A673 (cell line): ENCODE measurements around the gene TOM1L2. TPM values are rescaled to one million over a fixed set of nuclear protein-coding genes. Genes with fewer than 3 reads are reported as not detected.

Experiments used
- BruUV-seq: library from RNA; stranded (reverse); fragments of 400-500 nt; replicated peaks from 2 replicates; lab custom pipeline; 2021; lab: Mats Ljungman, UMichigan
- CTCF ChIA-PET: fragments of 300-600 bp; sonication (Branson Sonifier 250); formaldehyde crosslinking; loops from one replicate; lab custom pipeline; 2022; ENCODE audit warnings: antibody characterized with exemption; lab: Charles Lee
- POLR2A ChIA-PET: fragments of 300-600 bp; sonication (Branson Sonifier 250); formaldehyde crosslinking; loops from one replicate; lab custom pipeline; 2022; ENCODE audit warnings: antibody characterized with exemption; ENCODE audit not compliant: low non-redundant PET; lab: Charles Lee
- DNase-seq: peaks from one replicate; pipeline ENCODE4 v3.0.0-alpha.2; 2015; ENCODE audit warnings: low spot score
- H3K27ac ChIP-seq: fragments of 200-600 bp; sonication (generic); 2 replicates; pipeline ENCODE4 v1.5.1; 2016; ENCODE audit warnings: mixed run types, low read depth, mild to moderate bottlenecking, mixed read lengths, antibody characterized with exemption, low read length; ENCODE audit not compliant: poor library complexity, severe bottlenecking
- H3K27me3 ChIP-seq: fragments of 200-600 bp; sonication (generic); replicated peaks from 2 replicates; pipeline ENCODE4 v1.6.1; 2017; ENCODE audit warnings: mixed run types, low read depth, mild to moderate bottlenecking, mixed read lengths, antibody characterized with exemption, low read length; ENCODE audit not compliant: insufficient read depth, poor library complexity
- H3K36me3 ChIP-seq: fragments of 200-600 bp; sonication (generic); 2 replicates; pipeline ENCODE4 v1.6.1; 2016; ENCODE audit warnings: mixed run types, mild to moderate bottlenecking, mixed read lengths, antibody characterized with exemption, low read length; ENCODE audit not compliant: insufficient read depth, poor library complexity, severe bottlenecking
- H3K4me1 ChIP-seq: fragments of 200-600 bp; sonication (generic); 2 replicates; pipeline ENCODE4 v1.6.1; 2017; ENCODE audit warnings: mixed run types, mild to moderate bottlenecking, mixed read lengths, antibody characterized with exemption, low read length; ENCODE audit not compliant: insufficient read depth, poor library complexity, severe bottlenecking
- H3K4me3 ChIP-seq: fragments of 200-600 bp; sonication (generic); 2 replicates; pipeline ENCODE4 v1.5.1; 2016; ENCODE audit warnings: low read depth, mixed run types, mild to moderate bottlenecking, mixed read lengths, low read length; ENCODE audit not compliant: poor library complexity, severe bottlenecking
- H3K9me3 ChIP-seq: fragments of 200-600 bp; sonication (generic); 2 replicates; pipeline ENCODE4 v1.6.1; 2016; ENCODE audit warnings: mixed run types, low read depth, mild to moderate bottlenecking, mixed read lengths, antibody characterized with exemption, low read length; ENCODE audit not compliant: poor library complexity, severe bottlenecking
- CTCF ChIP-seq: fragments of 300-800, 200-600 bp; sonication (generic); conservative IDR thresholded peaks from 2 replicates; pipeline ENCODE4 v1.5.1; 2017; ENCODE audit warnings: low read depth, mild to moderate bottlenecking, antibody characterized with exemption, low read length, moderate library complexity, mixed read lengths
- EZH2 ChIP-seq: fragments of 200-600 bp; sonication (generic); IDR thresholded peaks from 2 replicates; pipeline ENCODE4 v1.6.1; 2017; ENCODE audit warnings: borderline replicate concordance, low read depth, mild to moderate bottlenecking, mixed read lengths, antibody characterized with exemption, low read length; ENCODE audit not compliant: poor library complexity, severe bottlenecking
- intact Hi-C: fragments of 100-400 bp; cut with micrococcal nuclease; formaldehyde crosslinking; loops from one replicate; pipeline ENCODE4 v1.10.0; 2022; ENCODE audit not compliant: unreplicated experiment
- total RNA-seq: library from RNA; stranded (reverse); gene quantifications from 2 replicates; pipeline ENCODE4 v1.2.3, GENCODE V29; 2021

TOM1L2 gene
- total RNA-seq, 1 experiment from 2014 or later = 10.0 TPM

GRCh38 chr17:17857496-17857895, 114.7 kb downstream of the TOM1L2 start:
- DNase-seq = no peak
- H3K4me1 ChIP-seq = peaks cover 14% of the 10 kb centered on the region
- BruUV-seq = no TSS peak
- H3K27ac ChIP-seq = no peak overlapping the region
- H3K4me3 ChIP-seq = no peak overlapping the region
- ChIA-PET CTCF (interaction anchor here (0.7 kb wide), 1 partner anchor 22 kb away, joined by 3 read pairs; no protein-coding TSS in a partner anchor), POLR2A (no interaction called here)
- H3K27me3 ChIP-seq = no peaks in the 10 kb centered on the region
- TF ChIP-seq EZH2 (no peak), CTCF (no peak)
- intact Hi-C loops = no loop called here
- no peaks in the 10 kb centered on the region for H3K36me3 ChIP-seq
- H3K9me3 ChIP-seq = no peaks in the 10 kb centered on the region

GRCh38 chr17:17856386-17856785, 115.8 kb downstream of the TOM1L2 start:
- no peak for TF ChIP-seq EZH2
- no peak for TF ChIP-seq CTCF
- Histone ChIP-seq H3K36me3 (no peaks in the 10 kb centered on the region), H3K9me3 (no peaks in the 10 kb centered on the region), H3K4me3 (no peak overlapping the region), H3K4me1 (peaks cover 14% of the 10 kb centered on the region), H3K27ac (no peak overlapping the region), H3K27me3 (no peaks in the 10 kb centered on the region)
- intact Hi-C loops = no loop called here
- no TSS peak for BruUV-seq
- DNase-seq = no peak
- ChIA-PET CTCF (no interaction called here), POLR2A (no interaction called here)

- no peak for TF ChIP-seq CTCF
- TF ChIP-seq EZH2 = no peak
- intact Hi-C loops = no loop called here
- H3K9me3 ChIP-seq = no peaks in the 10 kb centered on the region
- no peaks in the 10 kb centered on the region for H3K27me3 ChIP-seq
- H3K36me3 ChIP-seq = no peaks in the 10 kb centered on the region
- CTCF ChIA-PET = no interaction called here
- no peak for DNase-seq
- H3K4me3 ChIP-seq = no peak overlapping the region
- BruUV-seq = no TSS peak
- H3K27ac ChIP-seq = no peak overlapping the region
- H3K4me1 ChIP-seq = peaks cover 14% of the 10 kb centered on the region
- POLR2A ChIA-PET = no interaction called here
These were observed 116.2 kb downstream of the TOM1L2 start for GRCh38 chr17:17855976-17856375.
